ENCODE measurements around the gene FAM20C.

DNA sequence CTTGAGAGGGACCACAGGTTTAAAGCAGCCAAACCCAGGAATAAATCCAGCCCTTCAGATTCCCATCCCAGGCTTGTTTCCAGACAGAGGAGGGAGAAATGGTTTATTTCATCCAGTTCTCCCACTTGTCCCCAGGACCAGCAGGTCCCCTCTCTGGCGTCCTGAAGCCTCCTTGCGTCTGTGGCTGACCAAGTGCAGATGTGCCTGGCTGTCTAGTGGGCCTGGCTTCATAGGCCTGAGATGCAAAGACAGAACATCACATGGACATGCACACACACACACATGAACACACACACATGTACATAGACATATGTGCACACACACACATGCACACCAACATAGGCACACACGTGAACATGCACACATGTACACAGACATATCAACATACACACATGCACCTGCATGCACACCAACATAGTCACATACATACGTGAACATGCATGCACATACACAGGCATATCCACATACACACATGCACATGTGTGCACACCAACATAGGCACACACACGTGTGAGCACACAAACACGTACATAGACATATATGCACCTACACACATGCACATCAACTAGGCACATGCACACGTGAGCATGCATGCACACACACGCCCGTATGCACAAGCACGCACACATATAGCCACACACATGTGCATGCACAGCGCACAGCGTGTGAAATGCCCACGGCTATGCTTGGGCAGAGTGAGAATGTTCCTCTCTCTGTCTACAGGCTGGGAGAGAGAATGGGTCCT, 108.3 kb downstream of the FAM20C start:
- no peak for TF ChIP-seq BACH1 (IDR thresholded peaks at IDR 0.05; ENCODE audit: low read length)
- TF ChIP-seq, protein P1, sequence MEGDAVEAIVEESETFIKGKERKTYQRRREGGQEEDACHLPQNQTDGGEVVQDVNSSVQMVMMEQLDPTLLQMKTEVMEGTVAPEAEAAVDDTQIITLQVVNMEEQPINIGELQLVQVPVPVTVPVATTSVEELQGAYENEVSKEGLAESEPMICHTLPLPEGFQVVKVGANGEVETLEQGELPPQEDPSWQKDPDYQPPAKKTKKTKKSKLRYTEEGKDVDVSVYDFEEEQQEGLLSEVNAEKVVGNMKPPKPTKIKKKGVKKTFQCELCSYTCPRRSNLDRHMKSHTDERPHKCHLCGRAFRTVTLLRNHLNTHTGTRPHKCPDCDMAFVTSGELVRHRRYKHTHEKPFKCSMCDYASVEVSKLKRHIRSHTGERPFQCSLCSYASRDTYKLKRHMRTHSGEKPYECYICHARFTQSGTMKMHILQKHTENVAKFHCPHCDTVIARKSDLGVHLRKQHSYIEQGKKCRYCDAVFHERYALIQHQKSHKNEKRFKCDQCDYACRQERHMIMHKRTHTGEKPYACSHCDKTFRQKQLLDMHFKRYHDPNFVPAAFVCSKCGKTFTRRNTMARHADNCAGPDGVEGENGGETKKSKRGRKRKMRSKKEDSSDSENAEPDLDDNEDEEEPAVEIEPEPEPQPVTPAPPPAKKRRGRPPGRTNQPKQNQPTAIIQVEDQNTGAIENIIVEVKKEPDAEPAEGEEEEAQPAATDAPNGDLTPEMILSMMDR (IDR thresholded peaks at IDR 0.05; ENCODE audit: control extremely low read depth in 1 of 3, insufficient read depth in 1 of 3, low read depth in 1 of 3, low read length in 3 of 3) = no peak
- no peak for TF ChIP-seq SUZ12 (IDR thresholded peaks at IDR 0.05; ENCODE audit: low read length)
- no peak for TF ChIP-seq POLR2AphosphoS5 (IDR thresholded peaks at IDR 0.05; ENCODE audit: low read depth, low read length)
- no peak for TF ChIP-seq JUN (IDR thresholded peaks at IDR 0.05; ENCODE audit: low read depth, low read length)
- no peak for TF ChIP-seq POLR2A (IDR thresholded peaks at IDR 0.05; ENCODE audit: control extremely low read depth in 1 of 2, low read depth in 2 of 2, low read length in 2 of 2)
- TF ChIP-seq GTF2F1 (IDR thresholded peaks at IDR 0.05; ENCODE audit: borderline replicate concordance, low read depth, low read length) = no peak
- TF ChIP-seq CEBPB (IDR thresholded peaks at IDR 0.05; ENCODE audit: low read depth, low read length) = no peak
- no peak for TF ChIP-seq CREB1 (IDR thresholded peaks at IDR 0.05)
- no peak for TF ChIP-seq GABPA (IDR thresholded peaks at IDR 0.05; ENCODE audit: borderline replicate concordance, insufficient read depth, low read length)
- no peak for TF ChIP-seq RAD21 (IDR thresholded peaks at IDR 0.05 in 1 of 2, conservative IDR thresholded peaks at IDR 0.05 in 1 of 2; ENCODE audit: low read depth in 2 of 2, low read length in 2 of 2)
- TF ChIP-seq EZH2 (IDR thresholded peaks at IDR 0.05; ENCODE audit: low read depth, low read length, severe bottlenecking) = no peak
